Ascending aorta (tissue), 2 donors: ENCODE measurements around the gene NELFCD. TPM values are rescaled to one million over a fixed set of nuclear protein-coding genes. Genes with fewer than 3 reads are reported as not detected.

Experiments used
- DNase-seq, 2 donors: peaks; one replicate each; pipeline ENCODE4 v3.0.0-alpha.2; 2019; ENCODE audit warnings: low spot score in 2 of 2
- H3K27ac ChIP-seq, 2 donors: fragments of 200-600 bp; sonication (generic); one replicate each; pipeline ENCODE4 v1.5.1; 2016 to 2017; ENCODE audit warnings: mild to moderate bottlenecking in 1 of 2
- H3K27me3 ChIP-seq: fragments of 200-600 bp; sonication (generic); one replicate; pipeline ENCODE4 v1.5.1; 2017
- H3K36me3 ChIP-seq, 2 donors: fragments of 200-600 bp; sonication (generic); one replicate each; pipeline ENCODE4 v1.5.1; 2016
- H3K4me1 ChIP-seq, 2 donors: fragments of 200-600 bp; sonication (generic); one replicate each; pipeline ENCODE4 v1.5.1; 2016 to 2017; ENCODE audit warnings: mild to moderate bottlenecking in 1 of 2
- H3K4me3 ChIP-seq, 2 donors: fragments of 200-600 bp; sonication (generic); one replicate each; pipeline ENCODE4 v1.5.1; 2016 to 2017; ENCODE audit warnings: mild to moderate bottlenecking in 1 of 2
- H3K9me3 ChIP-seq, 2 donors: fragments of 200-600 bp; sonication (generic); one replicate each; pipeline ENCODE4 v1.5.1; 2016
- CTCF ChIP-seq, 3 experiments: fragments of 200-600 bp in 2 of 3; fragments of 450-650 bp in 1 of 3; sonication (generic) in 2 of 3; IDR thresholded peaks; one replicate each; pipeline ENCODE4 v1.5.1; 2016 to 2019; ENCODE audit warnings: antibody characterized with exemption in 3 of 3, mild to moderate bottlenecking in 1 of 3, moderate library complexity in 1 of 3
- intact Hi-C: fragments of 100-400 bp; cut with DNase I; formaldehyde crosslinking; loops from one replicate; pipeline ENCODE4 v1.15.1; 2023
- total RNA-seq: library from RNA; depleted of rRNA; stranded (reverse); fragments of >200 nt; gene quantifications from one replicate; pipeline ENCODE4 v1.1.0, GENCODE V29; 2016

Gene NELFCD
- total RNA-seq, 1 donor from 2014 or later, result 20.8 TPM

- H3K4me3 ChIP-seq, result no peak overlapping the region
- no peak for DNase-seq
- H3K9me3 ChIP-seq, result no peaks in the 10 kb centered on the region
- H3K27me3 ChIP-seq, result no peaks in the 10 kb centered on the region
- H3K4me1 ChIP-seq, result peaks cover 0 to 4% of the 10 kb centered on the region in 2 donors
- intact Hi-C loops, result no loop called here
- peaks cover 54 to 72% of the 10 kb centered on the region in 2 donors for H3K36me3 ChIP-seq
- no peak overlapping the region for H3K27ac ChIP-seq
- no peak for TF ChIP-seq CTCF (IDR thresholded peaks at IDR 0.05)
Measured at GRCh38 chr20:58988565-58988882, 7.5 kb downstream of the NELFCD start.

GRCh38 chr20:58989196-58989595 is 8.1 kb downstream of the NELFCD start:
- Histone ChIP-seq H3K27ac (no peak overlapping the region), H3K4me3 (no peak overlapping the region), H3K36me3 (peaks cover 60 to 79% of the 10 kb centered on the region in 2 donors), H3K27me3 (no peaks in the 10 kb centered on the region), H3K9me3 (no peaks in the 10 kb centered on the region), H3K4me1 (no peaks in the 10 kb centered on the region)
- intact Hi-C loops, result no loop called here
- peak in 1 of 2 donors; percentile 34 for DNase-seq
- TF ChIP-seq CTCF (IDR thresholded peaks at IDR 0.05), result no peak

DNA sequence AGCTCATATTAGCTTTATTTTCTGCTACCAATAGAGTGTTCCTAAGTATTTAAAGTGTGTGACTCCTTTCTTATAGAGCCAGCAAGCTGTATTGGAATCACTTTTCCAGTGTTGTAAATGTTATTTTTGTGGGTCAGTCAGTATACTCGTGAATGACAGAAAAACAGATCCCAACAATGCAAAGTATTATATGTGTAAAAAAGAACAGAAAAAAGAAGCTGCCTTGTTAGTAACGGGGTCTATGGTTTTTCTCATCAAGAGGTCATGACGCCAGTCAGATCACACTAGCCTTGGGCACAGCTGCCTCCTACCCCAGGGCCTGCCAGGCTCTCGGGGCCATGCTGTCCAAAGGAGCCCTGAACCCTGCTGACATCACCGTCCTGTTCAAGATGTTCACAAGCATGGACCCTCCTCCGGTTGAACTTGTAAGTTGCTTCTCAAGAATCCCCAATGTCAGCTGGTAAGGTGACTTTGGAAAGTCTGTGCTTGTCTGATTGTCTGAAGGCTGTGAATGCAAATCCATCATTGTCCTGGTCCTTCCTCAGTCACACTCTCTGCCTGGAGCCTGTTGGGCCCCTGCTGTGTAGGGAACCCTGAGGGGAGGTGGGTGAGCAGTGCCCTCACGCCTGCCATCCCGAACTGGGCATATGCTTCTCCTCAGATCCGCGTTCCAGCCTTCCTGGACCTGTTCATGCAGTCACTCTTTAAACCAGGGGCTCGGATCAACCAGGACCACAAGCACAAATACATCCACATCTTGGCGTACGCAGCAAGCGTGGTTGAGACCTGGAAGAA is 9.8 kb downstream of the NELFCD start:
- Histone ChIP-seq H3K9me3 (no peaks in the 10 kb centered on the region), H3K27ac (no peak overlapping the region), H3K36me3 (peaks cover 73 to 95% of the 10 kb centered on the region in 2 donors), H3K4me1 (no peaks in the 10 kb centered on the region), H3K27me3 (no peaks in the 10 kb centered on the region), H3K4me3 (no peak overlapping the region)
- no peak for DNase-seq
- intact Hi-C loops, result no loop called here
- TF ChIP-seq CTCF (IDR thresholded peaks at IDR 0.05), result no peak

DNA sequence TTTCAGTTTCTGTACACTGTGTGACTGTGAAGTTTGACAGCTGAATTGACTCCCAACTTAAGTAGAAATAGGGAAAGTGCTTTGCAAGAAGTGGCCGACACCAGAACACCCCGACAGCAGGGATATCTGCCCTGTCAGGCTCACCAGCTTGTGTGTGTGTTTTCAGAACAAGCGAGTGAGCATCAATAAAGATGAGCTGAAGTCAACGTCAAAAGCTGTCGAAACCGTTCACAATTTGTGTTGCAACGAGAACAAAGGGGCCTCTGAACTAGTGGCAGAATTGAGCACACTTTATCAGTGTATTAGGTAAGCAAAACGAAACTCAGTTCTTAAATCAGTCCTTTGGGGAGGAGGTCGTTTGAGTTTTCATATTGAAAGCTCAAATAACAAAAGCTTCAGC is 10.7 kb downstream of the NELFCD start:
- Histone ChIP-seq H3K27ac (no peak overlapping the region), H3K9me3 (no peaks in the 10 kb centered on the region), H3K4me1 (no peaks in the 10 kb centered on the region), H3K4me3 (no peak overlapping the region), H3K27me3 (no peaks in the 10 kb centered on the region), H3K36me3 (peaks cover 77 to 97% of the 10 kb centered on the region in 2 donors)
- DNase-seq, result no peak
- no peak for TF ChIP-seq CTCF (IDR thresholded peaks at IDR 0.05)
- intact Hi-C loops, result no loop called here

- H3K27me3 ChIP-seq, result no peaks in the 10 kb centered on the region
- no peaks in the 10 kb centered on the region for H3K9me3 ChIP-seq
- H3K27ac ChIP-seq, result no peak overlapping the region
- H3K36me3 ChIP-seq, result peaks cover 81 to 97% of the 10 kb centered on the region in 2 donors
- no peak overlapping the region for H3K4me3 ChIP-seq
- TF ChIP-seq CTCF (IDR thresholded peaks at IDR 0.05), result no peak
- intact Hi-C loops, result no loop called here
- no peaks in the 10 kb centered on the region for H3K4me1 ChIP-seq
- no peak for DNase-seq
Measured at GRCh38 chr20:58992911-58993310, 11.9 kb downstream of the NELFCD start.
